AG09309 (cell line): ENCODE results near the gene TMEM72.

Experiments used
- DNase-seq: peaks from one replicate; pipeline ENCODE4 v3.0.0-alpha.2; 2010; ENCODE audit warnings: low read depth
- H3K4me3 ChIP-seq: 2 replicates; pipeline ENCODE4 v1.5.1; 2011; ENCODE audit warnings: mild to moderate bottlenecking, low read depth, low read length, moderate library complexity; ENCODE audit not compliant: control insufficient read depth
- TF ChIP-seq, protein P1 (sequence below): IDR thresholded peaks from 2 replicates; pipeline ENCODE4 v1.5.1; 2011; ENCODE audit warnings: mild to moderate bottlenecking, low read depth, low read length, inconsistent platforms; ENCODE audit not compliant: insufficient read depth, control insufficient read depth; ENCODE audit errors: missing control alignments

Gene TMEM72

DNA sequence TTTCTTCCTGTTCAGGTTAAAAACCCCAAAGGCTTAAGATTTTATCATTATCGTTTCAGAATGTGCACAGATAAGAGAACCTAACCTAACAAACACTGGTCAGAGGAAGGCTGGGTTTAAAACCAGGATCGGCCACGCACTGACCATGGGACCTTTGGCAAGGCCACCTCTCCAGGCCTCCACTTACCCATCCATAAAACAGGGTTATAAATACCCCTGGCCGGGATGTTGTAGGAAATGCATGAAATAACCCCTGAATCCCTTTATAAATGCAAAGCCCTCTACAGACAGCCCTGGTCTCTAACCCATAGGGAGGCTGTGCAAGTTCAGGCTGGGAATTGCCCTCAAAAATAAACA, 67.1 kb downstream of the TMEM72 start:
- H3K4me3 ChIP-seq = peak overlapping the region; percentile 66
- TF ChIP-seq, protein P1, sequence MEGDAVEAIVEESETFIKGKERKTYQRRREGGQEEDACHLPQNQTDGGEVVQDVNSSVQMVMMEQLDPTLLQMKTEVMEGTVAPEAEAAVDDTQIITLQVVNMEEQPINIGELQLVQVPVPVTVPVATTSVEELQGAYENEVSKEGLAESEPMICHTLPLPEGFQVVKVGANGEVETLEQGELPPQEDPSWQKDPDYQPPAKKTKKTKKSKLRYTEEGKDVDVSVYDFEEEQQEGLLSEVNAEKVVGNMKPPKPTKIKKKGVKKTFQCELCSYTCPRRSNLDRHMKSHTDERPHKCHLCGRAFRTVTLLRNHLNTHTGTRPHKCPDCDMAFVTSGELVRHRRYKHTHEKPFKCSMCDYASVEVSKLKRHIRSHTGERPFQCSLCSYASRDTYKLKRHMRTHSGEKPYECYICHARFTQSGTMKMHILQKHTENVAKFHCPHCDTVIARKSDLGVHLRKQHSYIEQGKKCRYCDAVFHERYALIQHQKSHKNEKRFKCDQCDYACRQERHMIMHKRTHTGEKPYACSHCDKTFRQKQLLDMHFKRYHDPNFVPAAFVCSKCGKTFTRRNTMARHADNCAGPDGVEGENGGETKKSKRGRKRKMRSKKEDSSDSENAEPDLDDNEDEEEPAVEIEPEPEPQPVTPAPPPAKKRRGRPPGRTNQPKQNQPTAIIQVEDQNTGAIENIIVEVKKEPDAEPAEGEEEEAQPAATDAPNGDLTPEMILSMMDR = no peak
- no peak for DNase-seq

DNA sequence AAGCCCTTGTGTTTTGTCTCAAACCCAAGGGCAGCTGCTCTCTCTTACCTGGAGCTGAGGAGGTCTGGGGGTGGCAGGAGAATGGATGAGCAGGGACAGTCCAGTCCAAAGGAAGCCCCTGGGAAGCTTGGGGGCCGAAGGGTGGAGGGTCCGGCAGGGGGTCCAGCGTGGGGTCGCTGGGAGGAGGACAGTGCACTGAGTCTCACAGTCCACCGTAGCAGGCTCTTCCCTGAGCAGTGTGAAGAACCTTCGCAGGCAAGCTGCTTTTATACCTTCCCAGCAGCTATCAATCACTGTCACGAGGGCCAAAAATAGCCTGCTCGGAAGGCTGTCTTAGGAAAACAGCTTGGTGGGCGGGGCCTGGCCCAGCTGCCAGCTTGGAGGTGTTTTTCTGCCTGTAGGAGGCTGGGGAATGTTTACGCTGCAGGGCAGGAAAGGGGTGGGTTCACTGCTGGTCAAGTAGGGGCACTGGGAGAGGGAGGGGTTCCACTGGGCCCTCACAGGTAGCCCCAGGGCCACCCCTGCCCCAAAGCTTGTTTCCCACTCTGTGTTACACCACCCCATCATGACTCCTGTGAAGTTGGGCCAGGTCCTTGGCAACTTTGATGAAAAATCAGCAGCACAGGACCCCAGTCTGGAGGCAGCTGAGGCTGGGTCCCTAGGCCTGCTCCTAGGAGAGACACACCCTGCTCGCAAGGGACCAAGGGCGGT, 67.6 kb downstream of the TMEM72 start, which contains the start of gene DEPP1:
Gene DEPP1, minus strand, starts transcription at position 240 of the 711 bp plus-strand sequence. CDS start 779 bp downstream, outside the sequence.
- H3K4me3 ChIP-seq = peak within 1 kb of the TSS; percentile 66
- DNase-seq = peak; percentile 83
- TF ChIP-seq, protein P1 = peak; percentile 3

DNA sequence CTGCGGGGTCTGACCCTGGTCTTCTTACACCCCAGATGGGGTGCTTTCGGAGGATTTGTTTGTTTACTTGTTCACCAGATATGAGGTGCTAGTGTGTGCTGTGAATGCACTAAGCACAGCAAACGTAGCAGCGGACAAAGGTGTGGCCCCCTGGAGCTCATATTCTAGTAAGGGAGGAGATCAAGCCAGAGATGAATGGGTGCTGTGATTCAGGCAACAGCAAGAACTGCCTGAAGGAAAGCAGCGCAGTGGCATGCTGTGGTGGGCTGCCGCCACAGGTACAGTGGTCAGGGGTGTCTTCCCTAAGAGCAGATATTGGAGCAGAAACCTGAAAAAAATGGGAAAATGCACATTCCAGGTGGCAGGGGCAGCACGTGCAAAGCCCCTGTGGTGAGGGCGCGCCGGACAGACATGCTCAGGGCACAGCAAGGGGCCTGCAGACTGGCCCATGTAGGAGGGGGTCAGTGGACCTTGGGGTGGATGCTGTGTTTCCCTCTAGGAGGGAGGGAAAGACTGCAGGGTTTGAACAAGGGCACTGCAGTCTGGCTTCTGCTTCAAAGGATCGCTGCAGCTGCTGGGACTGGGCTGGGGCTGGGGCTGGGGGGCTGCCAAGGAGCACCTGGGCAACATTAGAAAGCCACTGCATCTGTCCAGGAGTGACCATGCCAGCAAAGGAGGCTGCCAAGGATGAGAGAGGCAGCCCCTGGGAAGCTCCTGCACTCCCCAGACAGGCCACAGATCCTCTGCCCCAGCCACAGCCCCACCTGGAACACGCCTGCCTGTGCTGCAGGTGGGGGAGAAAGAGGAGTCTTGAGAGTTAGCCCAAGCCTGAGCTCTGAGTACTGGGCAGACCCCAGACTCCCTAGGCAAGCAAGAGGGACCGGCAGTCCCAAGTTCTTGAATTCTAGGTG, 68.4 kb downstream of the TMEM72 start:
- TF ChIP-seq, protein P1 = no peak
- no peak overlapping the region for H3K4me3 ChIP-seq
- DNase-seq = no peak

DNA sequence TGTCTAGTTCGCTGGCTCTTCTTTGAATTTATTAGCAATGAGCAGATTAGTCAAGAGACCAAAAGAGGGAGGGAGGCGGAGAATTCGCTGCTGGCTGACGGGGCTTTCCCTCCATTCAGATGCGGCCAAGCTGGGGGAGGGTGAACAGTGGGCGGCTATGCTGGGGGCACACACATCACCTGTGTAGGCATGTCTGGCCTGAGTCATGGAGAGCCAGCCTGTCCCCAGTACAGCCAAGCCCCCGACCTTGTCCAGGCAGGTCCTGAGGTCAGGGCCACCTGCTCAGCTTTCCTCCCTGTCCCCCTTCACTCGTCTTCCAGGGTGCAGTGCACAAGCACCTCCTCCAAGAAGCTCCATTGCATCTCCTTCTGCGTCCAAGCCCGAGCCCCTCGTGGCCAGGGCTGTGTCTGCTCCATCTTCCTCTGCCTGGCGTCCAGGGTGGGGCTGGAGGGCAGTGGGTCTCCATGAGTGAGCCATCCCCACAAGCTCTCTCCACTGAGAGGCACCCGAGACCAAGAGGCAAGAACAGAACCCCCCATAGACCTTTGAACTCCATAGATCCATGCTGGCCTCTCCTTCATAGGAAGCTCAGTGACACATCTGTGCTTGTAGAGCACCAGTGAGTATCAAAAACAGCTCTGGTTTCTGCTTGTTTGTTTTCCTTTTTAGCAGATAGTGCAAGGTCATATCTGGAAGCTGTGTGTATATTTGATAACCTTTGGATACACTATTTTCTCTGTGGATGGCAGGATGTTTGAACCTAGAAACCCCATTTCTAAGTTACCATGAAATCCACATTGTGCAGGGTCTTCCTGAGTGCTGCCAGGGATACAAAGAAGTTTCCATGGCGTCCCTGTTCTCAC, 69.4 kb downstream of the TMEM72 start:
- TF ChIP-seq, protein P1 = no peak
- no peak for DNase-seq
- H3K4me3 ChIP-seq = no peak overlapping the region

DNA sequence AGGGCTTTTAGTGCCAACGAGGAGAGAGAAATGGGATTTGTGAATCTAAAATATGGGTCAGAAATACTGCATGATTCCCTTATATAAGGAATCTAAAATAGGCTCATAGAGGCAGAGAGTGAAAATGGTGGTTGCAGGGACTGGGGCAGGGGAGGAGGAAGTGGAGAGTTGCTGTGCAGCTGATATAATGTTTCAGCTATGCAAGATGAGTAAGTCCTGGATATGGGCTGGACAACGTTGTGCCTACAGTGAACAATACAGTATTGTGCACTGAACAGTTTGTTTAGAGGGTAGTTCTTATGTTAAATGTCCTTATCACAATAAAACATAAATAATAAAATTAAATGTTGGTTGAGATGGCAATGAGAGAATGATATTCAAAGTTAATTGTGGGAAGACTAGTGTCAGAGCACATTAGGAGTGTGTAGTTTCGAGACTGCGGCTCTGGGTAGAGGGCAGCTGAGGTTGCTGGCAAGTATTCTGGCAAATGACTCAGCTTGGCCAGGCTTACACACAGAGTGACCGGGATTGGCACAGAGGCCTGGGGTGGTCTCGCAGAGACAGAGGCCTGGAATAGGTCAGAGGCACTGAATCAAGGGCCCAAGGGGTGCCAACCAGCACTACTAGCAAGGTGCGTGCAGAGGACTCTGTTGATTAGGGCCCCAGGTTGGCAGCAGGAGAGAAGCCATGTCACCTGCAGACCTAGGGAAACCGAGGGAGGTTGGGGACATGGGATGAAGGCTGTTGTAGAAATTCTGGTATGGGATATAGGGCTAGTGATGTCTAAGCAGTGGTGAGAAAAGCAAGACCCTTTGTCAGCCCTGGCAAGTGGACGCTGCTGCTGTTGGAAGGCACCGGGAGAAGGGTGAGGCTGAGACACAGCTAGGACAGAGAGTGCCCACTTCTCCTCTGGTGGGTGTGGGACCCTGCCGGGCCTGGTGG, 70.3 kb downstream of the TMEM72 start:
- DNase-seq = peak; percentile 66
- H3K4me3 ChIP-seq = no peak overlapping the region
- TF ChIP-seq, protein P1 = no peak
